Natural killer cell treated with Interleukin-12 subunit alpha and Interleukin-12 subunit beta and Interleukin-15 and Interleukin-18, amount 100 ng/mL, for 72 hours (primary cell): ENCODE measurements around the gene OR6A2. TPM values are rescaled to one million over a fixed set of nuclear protein-coding genes. Genes with fewer than 3 reads are reported as not detected.

Source experiments
- ATAC-seq, 2 donors: fragments of 150-1000 bp; cut with Tn5 transposase in 1 of 2; sonication (Bioruptor Pico), chemical (Tn5 transposase) in 1 of 2; 2 replicates each; pipeline ENCODE4 v1.10.0; 2021
- DNase-seq: peaks from one replicate; pipeline ENCODE4 v3.0.0; 2022; ENCODE audit warnings: low spot score
- H3K27ac Mint-ChIP-seq, 2 donors: 1 replicate in 1 of 2; 2 replicates in 1 of 2; pipeline ENCODE4 v1.8.0; 2022; ENCODE audit warnings: mixed read lengths in 2 of 2, mild to moderate bottlenecking in 1 of 2, moderate library complexity in 1 of 2
- H3K27me3 Mint-ChIP-seq, 2 donors: 1 replicate in 1 of 2; 2 replicates in 1 of 2; pipeline ENCODE4 v1.8.0; 2022; ENCODE audit warnings: mixed read lengths in 2 of 2
- H3K36me3 Mint-ChIP-seq: one replicate; pipeline ENCODE4 v1.8.0; 2022; ENCODE audit warnings: mixed read lengths
- H3K4me1 Mint-ChIP-seq, 2 donors: 1 replicate in 1 of 2; 2 replicates in 1 of 2; pipeline ENCODE4 v1.8.0; 2022; ENCODE audit warnings: low read depth in 2 of 2, mixed read lengths in 2 of 2, mild to moderate bottlenecking in 1 of 2
- H3K4me3 Mint-ChIP-seq: one replicate; pipeline ENCODE4 v1.8.0; 2022; ENCODE audit warnings: mixed read lengths
- H3K9me3 Mint-ChIP-seq: 2 replicates; pipeline ENCODE4 v1.8.0; 2022; ENCODE audit warnings: mixed read lengths
- total RNA-seq, 2 donors: library from RNA; stranded (reverse); gene quantifications; one replicate each; pipeline ENCODE4 v1.2.3, GENCODE V29; 2022

OR6A2 gene
- total RNA-seq: under 1 TPM in 1 of 2 donors, not detected in 1; 0.20 TPM

GRCh38 chr11:6799402-6799801, at the start of gene OR6A2:
TSS of gene OR6A2 (minus strand) at chr11:6799689. CDS start at chr11:6795708, 3,981 bp downstream.
- ATAC-seq: no peak
- no peaks in the 10 kb centered on the region for H3K4me1 Mint-ChIP-seq

GRCh38 chr11:6845383-6845782, 45.9 kb upstream of the OR6A2 start, which contains the start of gene OR10A5:
TSS of gene OR10A5 (plus strand) at chr11:6845683. CDS start at chr11:6845683, 0 bp downstream.
- Mint-ChIP-seq H3K4me3 (no peak within 1 kb of the TSS), H3K9me3 (peaks cover under 1% of the 10 kb centered on the region), H3K4me1 (no peaks in the 10 kb centered on the region), H3K27ac (no peak within 1 kb of the TSS), H3K36me3 (no peaks in the 10 kb centered on the region), H3K27me3 (peaks cover 29 to 40% of the 10 kb centered on the region in 2 donors)
- DNase-seq (no peak), ATAC-seq (no peak)

More at GRCh38 chr11:6799402-6799801, at the start of gene OR6A2:
- H3K9me3 Mint-ChIP-seq: peaks cover 4% of the 10 kb centered on the region
- no peak for DNase-seq
- no peak within 1 kb of the TSS for H3K27ac Mint-ChIP-seq
- H3K27me3 Mint-ChIP-seq: peaks cover 12 to 27% of the 10 kb centered on the region in 2 donors
- H3K4me3 Mint-ChIP-seq: no peak within 1 kb of the TSS
- peaks cover 5% of the 10 kb centered on the region for H3K36me3 Mint-ChIP-seq

- ATAC-seq: no peak
- Mint-ChIP-seq H3K4me1 (no peaks in the 10 kb centered on the region), H3K27me3 (peaks cover 27 to 40% of the 10 kb centered on the region in 2 donors), H3K9me3 (no peaks in the 10 kb centered on the region), H3K36me3 (no peaks in the 10 kb centered on the region), H3K27ac (no peak overlapping the region), H3K4me3 (no peak overlapping the region)
- no peak for DNase-seq
These were observed 44.9 kb upstream of the OR6A2 start for GRCh38 chr11:6844356-6844755.

GRCh38 chr11:6843670-6844069, 44.2 kb upstream of the OR6A2 start:
- Mint-ChIP-seq H3K36me3 (no peaks in the 10 kb centered on the region), H3K4me1 (no peaks in the 10 kb centered on the region), H3K27ac (no peak overlapping the region), H3K27me3 (peaks cover 27 to 40% of the 10 kb centered on the region in 2 donors), H3K9me3 (no peaks in the 10 kb centered on the region), H3K4me3 (no peak overlapping the region)
- DNase-seq (no peak), ATAC-seq (no peak)

- H3K36me3 Mint-ChIP-seq: no peaks in the 10 kb centered on the region
- peaks cover 24 to 35% of the 10 kb centered on the region in 2 donors for H3K27me3 Mint-ChIP-seq
- ATAC-seq (no peak), DNase-seq (no peak)
- no peak overlapping the region for H3K27ac Mint-ChIP-seq
- H3K9me3 Mint-ChIP-seq: no peaks in the 10 kb centered on the region
- no peak overlapping the region for H3K4me3 Mint-ChIP-seq
- H3K4me1 Mint-ChIP-seq: no peaks in the 10 kb centered on the region
These were observed 42.2 kb upstream of the OR6A2 start for GRCh38 chr11:6841694-6842093.

- Mint-ChIP-seq H3K36me3 (no peaks in the 10 kb centered on the region), H3K27me3 (peaks cover 0 to 11% of the 10 kb centered on the region in 2 donors), H3K4me3 (no peak overlapping the region), H3K27ac (no peak overlapping the region), H3K9me3 (no peaks in the 10 kb centered on the region), H3K4me1 (no peaks in the 10 kb centered on the region)
- DNase-seq: no peak
- no peak for ATAC-seq
These were observed 34.5 kb upstream of the OR6A2 start for GRCh38 chr11:6834021-6834420.

- H3K27me3 Mint-ChIP-seq: peaks cover 0 to 11% of the 10 kb centered on the region in 2 donors
- no peaks in the 10 kb centered on the region for H3K4me1 Mint-ChIP-seq
- no peak for ATAC-seq
- H3K27ac Mint-ChIP-seq: no peak overlapping the region
- H3K9me3 Mint-ChIP-seq: no peaks in the 10 kb centered on the region
- H3K4me3 Mint-ChIP-seq: no peak overlapping the region
- DNase-seq: no peak
- H3K36me3 Mint-ChIP-seq: no peaks in the 10 kb centered on the region
These were observed 33.9 kb upstream of the OR6A2 start for GRCh38 chr11:6833356-6833755.

GRCh38 chr11:6828103-6828502, 28.6 kb upstream of the OR6A2 start:
- Mint-ChIP-seq H3K4me3 (no peak overlapping the region), H3K27me3 (peaks cover 16 to 19% of the 10 kb centered on the region in 2 donors), H3K27ac (no peak overlapping the region), H3K4me1 (no peaks in the 10 kb centered on the region), H3K36me3 (no peaks in the 10 kb centered on the region), H3K9me3 (no peaks in the 10 kb centered on the region)
- ATAC-seq: no peak
- no peak for DNase-seq

- DNase-seq (no peak), ATAC-seq (no peak)
- no peak overlapping the region for H3K4me3 Mint-ChIP-seq
- H3K9me3 Mint-ChIP-seq: no peaks in the 10 kb centered on the region
- H3K27ac Mint-ChIP-seq: no peak overlapping the region
- H3K4me1 Mint-ChIP-seq: no peaks in the 10 kb centered on the region
- H3K27me3 Mint-ChIP-seq: peaks cover 17 to 36% of the 10 kb centered on the region in 2 donors
- no peaks in the 10 kb centered on the region for H3K36me3 Mint-ChIP-seq
These were observed 25.8 kb upstream of the OR6A2 start for GRCh38 chr11:6825231-6825744.

- no peaks in the 10 kb centered on the region for H3K9me3 Mint-ChIP-seq
- no peaks in the 10 kb centered on the region for H3K36me3 Mint-ChIP-seq
- H3K27me3 Mint-ChIP-seq: peaks cover 20 to 41% of the 10 kb centered on the region in 2 donors
- ATAC-seq (peak in 1 of 2 donors; percentile 32), DNase-seq (no peak)
- H3K27ac Mint-ChIP-seq: no peak overlapping the region
- H3K4me3 Mint-ChIP-seq: no peak overlapping the region
- no peaks in the 10 kb centered on the region for H3K4me1 Mint-ChIP-seq
These were observed 24.8 kb upstream of the OR6A2 start for GRCh38 chr11:6824136-6824823.

GRCh38 chr11:6818967-6819366, 19.5 kb upstream of the OR6A2 start:
- Mint-ChIP-seq H3K4me1 (no peaks in the 10 kb centered on the region), H3K27me3 (peaks cover 12 to 40% of the 10 kb centered on the region in 2 donors), H3K4me3 (no peak overlapping the region), H3K36me3 (no peaks in the 10 kb centered on the region), H3K27ac (no peak overlapping the region), H3K9me3 (no peaks in the 10 kb centered on the region)
- peak in 1 of 2 donors; percentile 15 for ATAC-seq
- no peak for DNase-seq

- Mint-ChIP-seq H3K4me3 (no peak overlapping the region), H3K9me3 (no peaks in the 10 kb centered on the region), H3K36me3 (no peaks in the 10 kb centered on the region)
These were observed 18.2 kb upstream of the OR6A2 start for GRCh38 chr11:6817694-6818093.

GRCh38 chr11:6813656-6814055, 14.2 kb upstream of the OR6A2 start:
- Mint-ChIP-seq H3K27ac (no peak overlapping the region), H3K27me3 (peaks cover 23 to 30% of the 10 kb centered on the region in 2 donors), H3K4me3 (no peak overlapping the region), H3K9me3 (no peaks in the 10 kb centered on the region), H3K4me1 (no peaks in the 10 kb centered on the region), H3K36me3 (no peaks in the 10 kb centered on the region)
- no peak for DNase-seq
- no peak for ATAC-seq

More at GRCh38 chr11:6817694-6818093, 18.2 kb upstream of the OR6A2 start:
- DNase-seq (no peak), ATAC-seq (no peak)
- Mint-ChIP-seq H3K27ac (no peak overlapping the region), H3K27me3 (peaks cover 16 to 35% of the 10 kb centered on the region in 2 donors), H3K4me1 (no peaks in the 10 kb centered on the region)

GRCh38 chr11:6812390-6813005, 13.0 kb upstream of the OR6A2 start:
- no peaks in the 10 kb centered on the region for H3K4me1 Mint-ChIP-seq
- H3K36me3 Mint-ChIP-seq: no peaks in the 10 kb centered on the region
- no peak overlapping the region for H3K4me3 Mint-ChIP-seq
- no peaks in the 10 kb centered on the region for H3K9me3 Mint-ChIP-seq
- H3K27me3 Mint-ChIP-seq: peaks cover 33 to 42% of the 10 kb centered on the region in 2 donors
- no peak overlapping the region for H3K27ac Mint-ChIP-seq
- ATAC-seq (peak; percentile 69 to 74), DNase-seq (no peak)
